HG03558 (cell line): Measurements from ENCODE around the gene PUSL1.

Experiments used
- ATAC-seq: cut with Tn5 transposase; IDR thresholded peaks from one replicate; pipeline ENCODE4 v1.9.1; 2021; ENCODE audit warnings: moderate number of reproducible peaks; ENCODE audit not compliant: unreplicated experiment; ENCODE audit errors: extremely low read depth

PUSL1 gene

DNA sequence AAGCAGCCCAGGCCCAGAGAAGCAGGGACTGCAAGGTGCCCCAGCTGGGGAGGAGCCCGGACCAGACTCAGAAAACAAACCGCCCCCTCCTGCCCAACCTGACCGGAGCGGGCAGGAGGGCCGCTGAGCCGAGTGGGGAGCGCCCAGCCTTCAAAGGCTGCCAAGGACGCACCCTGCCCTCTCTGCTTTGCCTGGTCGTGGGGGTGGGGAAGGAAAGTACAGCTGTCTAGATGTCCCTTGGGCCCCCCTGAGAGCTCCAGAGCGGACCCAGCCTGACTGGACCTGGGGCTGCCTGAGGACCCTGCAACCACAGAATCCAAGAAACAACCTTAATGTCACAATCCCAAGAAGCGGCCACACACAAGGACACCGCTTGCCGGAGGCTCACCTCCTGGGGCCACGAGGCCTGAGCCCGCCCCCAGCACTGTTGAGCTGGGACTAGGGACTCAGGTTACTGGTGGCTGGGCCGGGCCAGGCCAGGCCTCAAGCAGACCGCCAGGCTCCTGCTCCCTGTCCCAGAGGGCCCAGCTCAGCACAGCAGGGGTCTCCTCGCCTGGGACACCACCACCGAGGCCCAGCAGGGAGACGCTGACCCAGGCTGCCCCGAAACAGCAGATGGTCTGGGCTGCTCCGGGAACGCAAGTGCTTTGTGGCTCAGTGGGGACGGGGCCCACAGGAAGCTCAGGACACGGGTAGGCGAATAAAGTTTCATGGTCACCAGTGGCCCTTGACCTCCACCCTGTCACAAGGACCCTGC, 39.4 kb downstream of the PUSL1 start:
- no peak for ATAC-seq

DNA sequence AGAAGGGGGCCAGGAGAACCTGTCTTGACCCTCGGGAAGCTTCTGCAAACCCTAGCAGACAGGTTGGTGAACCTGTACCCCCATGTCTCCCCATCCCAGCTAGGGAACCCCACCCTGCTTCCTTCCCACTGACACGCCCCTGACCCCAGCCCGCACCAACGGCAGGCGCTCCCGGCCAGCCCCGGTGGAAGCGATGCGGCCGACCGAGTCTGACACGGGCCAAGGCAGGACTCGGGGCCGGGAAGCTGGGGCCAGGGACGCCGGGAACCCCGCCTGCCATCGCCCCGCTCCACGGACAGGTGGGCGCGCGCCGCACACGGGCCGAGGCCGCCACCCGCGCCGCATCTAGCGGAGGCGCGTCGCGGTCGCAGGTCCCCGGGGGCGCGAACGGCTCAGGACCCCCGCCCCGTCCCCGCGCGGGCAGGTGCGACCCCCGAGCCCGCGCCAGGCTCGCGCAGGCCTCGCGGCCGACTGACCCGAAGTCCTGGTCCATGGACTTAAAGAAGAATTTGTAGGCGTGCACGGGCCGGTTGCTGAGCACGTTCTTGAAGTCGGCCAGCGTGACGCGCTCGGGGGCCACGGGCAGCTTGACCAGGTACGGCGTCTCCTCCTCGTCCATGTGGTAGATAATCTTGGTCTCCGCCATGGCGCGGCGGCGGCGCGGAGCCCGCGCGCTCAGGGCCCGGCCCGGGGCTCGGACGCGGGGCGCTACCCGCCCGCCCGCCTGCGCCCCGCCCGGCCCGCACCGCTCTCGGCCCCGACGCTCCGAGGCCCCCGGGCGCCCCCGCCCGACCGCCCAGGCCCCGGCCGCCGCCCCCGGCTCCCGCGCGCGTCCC, 40.2 kb downstream of the PUSL1 start:
- ATAC-seq = no peak

DNA sequence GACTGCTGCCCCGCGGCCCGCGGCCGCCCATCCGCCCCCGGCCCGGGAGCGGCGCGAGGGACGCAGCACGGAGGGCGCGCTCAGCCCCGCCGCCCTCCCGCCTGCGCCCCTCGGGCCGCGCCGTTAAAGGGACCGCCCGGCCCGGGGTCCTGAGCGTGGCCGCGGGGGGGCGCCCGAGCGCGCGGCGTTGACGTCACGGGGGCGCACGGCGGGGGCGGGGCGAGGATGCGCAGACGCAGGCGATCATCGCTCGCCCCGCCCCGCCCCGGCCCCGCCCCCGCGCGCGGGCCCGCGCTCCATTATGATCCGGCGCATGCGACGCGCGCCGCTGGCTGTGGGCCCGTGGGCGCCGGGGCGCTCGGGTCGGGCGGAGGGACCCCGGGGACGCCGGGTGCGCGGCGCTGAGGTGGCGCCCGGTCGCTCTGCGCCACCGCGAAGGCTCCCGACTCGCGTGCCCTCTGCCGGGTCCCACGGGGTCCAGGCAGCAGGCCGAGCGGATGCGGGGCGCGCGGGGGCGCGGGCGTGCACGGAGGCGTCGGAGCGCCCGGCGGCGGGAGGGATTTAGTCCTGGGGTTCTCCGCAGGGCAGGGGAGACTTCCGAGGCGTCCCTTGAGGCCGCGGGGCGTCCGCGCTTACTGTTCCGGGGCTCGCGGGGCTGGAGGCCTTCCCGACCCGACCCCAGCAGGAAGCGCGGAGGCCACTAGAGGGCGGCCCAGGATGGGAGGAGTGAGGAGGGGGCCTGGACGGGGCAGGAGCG, 41.0 kb downstream of the PUSL1 start, which contains the start of gene DVL1:
Gene DVL1 (minus strand): TSS at position 163 of the 757 bp plus-strand sequence. CDS start 353 bp downstream, outside the sequence.
- no peak for ATAC-seq

DNA sequence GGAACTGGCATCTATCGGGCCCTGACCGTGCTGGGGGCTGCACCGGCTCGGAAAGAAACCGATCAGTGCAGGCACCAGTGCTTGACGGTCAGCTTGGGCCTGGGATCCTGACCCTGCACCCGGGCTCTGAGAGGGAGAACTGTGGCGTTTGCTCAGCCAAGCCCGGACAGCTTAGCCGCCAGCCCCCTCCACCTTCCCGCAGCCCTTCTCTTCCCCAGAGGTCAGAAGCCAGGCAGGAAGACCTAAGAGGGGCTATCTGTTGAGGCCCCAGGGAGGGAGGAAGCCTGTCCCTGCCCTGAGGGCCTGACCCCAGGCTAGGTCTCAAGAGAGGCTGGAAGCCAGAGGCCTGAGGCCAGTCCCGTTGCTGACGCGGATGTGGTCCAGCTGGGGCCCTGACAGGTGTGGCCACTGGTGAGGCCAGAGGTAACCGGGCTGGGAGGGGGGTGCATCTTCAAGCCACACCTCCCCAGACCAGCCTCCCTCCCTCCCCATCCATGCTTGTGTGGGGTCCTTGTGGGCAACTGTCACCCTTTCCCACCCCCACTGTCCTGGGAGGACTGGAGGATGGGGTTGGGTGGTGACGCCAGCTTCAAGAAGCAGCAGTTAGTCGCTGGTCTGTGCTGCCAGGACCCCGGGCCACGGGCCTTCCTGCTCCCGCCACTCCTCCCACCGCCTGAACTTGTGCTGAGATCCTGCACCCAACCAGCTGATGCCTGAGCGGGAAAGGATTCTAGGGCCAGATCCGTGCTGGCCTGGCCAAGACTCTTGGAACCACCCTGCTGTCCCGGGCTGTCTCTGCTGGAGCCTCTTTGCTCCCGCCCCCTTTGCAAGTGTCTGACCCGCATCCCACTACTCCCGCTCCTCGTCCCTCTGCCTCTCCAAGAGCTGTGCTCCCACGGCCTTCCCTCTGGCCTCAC, 43.4 kb downstream of the PUSL1 start:
- ATAC-seq = no peak

DNA sequence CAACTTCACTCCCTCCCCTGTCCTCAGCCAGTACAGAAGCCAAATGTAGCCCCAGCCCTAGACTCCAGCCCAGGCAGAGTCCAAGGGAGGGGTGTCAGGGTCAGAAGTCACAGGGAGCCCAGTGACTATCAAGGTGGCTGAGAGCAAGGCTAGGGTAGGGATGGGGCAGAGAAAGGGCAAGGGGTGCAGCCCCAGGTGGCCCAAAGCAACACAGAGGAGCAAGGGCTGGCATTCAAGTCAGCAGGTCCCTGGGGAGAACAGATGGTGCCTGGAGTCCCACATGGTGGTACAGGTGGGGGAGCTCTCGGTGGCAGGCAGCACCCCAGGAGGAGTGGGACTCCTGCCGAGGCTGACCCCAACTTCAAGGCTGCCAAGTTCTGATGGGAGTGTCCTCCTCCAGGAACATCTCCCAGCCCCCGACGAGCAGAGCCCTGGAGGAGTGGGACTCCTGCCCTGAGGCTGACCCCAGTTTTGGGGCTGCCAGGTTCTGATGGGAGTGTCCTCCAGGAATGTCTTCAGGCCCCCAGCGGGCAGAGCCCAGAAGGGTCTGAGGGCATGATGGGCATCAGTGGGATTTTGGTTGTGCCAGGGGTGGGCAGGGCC, 44.5 kb downstream of the PUSL1 start:
- no peak for ATAC-seq

DNA sequence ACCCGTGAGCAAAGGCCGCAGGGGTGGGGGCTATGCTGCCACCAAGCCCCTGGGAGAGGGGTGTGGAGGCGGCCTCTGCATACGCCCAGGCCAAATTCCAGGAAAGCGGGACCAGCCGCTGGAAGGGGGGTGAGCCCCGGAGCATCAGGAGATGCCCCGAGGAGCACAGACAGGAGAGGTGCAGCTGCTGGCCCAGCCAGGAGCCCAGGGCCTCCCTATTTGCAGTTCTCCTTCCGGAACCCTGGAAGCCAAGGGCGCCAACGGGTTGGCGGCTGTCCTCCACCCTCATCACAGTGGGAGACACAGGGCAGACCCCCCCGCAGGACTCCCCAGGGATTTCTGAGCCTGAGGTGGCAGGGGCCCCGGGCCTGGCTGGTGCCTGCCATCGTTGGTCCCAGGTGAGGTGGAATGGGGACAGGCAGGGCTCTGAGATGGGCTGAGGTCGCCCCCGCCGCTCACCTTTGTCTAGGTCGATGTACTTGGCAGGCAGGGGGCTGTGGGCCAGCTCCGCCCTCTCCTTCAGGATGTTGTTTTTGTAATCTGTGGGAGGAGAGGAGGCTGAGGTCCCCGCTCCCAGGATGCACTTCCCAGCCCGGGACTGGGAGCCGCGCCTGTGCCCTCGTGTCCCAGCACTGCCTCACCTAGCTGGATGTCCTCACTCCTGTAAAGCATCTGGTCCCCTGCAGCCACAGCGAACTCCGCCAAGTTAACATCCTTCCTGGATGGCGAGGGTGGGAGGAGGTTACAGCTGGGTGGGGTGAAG, 45.2 kb downstream of the PUSL1 start:
- ATAC-seq = no peak

DNA sequence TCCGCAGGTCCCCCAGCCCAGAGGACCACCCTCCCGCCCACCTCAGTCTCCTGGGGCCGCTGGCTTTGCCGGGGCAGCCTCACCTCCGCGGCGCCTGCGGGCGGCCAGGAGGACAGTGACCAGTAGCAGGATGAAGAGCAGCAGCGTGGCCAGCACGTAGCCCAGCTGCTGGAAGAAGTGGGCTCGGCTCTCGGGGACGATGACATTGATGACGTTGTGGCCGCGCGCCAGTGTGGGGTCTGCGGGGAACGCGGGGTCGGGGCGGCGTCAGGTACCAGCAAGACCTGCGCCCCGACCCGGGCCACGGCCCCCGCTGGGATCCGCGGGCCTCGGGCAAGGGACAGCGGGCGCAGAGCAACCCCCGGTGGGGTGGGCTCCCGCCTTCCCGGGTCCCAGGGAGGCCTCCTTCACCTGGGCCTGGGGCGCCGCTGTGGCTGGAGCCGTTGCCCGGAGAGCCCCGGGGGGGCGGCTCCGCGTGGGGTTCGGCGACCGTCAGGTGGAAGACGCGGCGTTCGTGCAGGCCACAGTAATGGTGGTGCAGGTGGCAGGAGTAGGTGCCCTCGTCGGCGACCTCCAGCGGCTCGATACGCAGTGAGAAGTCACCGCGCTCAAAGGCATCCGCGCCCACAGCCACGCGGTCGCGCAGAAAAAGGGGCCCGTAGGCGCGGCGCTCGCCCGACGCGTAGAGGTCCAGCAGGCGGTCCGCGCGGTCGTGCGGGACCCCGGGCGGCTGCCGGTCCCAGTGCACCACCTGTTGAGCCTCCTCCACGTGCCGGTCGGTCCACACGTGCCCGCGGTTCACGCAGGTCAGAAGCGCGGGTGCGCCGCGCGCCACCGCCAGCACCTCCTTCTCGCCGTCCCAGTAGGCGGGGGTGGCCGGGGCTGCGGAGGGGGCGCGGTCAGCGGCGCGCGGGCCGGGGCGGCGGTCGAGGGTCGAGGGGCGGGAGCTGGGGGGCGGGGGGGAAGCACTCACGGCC, 46.2 kb downstream of the PUSL1 start:
- no peak for ATAC-seq

DNA sequence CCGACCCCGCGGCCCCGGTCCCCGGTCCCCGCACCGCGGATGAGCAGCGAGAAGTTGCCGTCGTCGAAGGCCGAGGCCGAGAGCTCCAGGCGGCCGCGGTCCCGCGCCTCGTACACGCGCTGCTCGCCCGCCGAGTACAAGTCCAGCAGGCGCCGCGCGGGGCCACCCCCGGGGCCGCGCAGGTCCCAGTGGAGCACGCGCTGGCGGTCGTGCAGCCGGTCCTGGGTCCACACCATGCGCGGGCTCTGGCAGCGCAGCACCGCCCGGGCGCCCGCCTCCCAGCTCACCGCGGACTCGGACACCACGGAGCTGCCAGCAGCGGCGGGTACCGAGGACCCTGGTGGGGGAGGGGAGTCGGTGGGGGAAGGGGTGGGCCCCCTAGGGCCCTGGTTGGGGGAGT, 47.0 kb downstream of the PUSL1 start:
- no peak for ATAC-seq

DNA sequence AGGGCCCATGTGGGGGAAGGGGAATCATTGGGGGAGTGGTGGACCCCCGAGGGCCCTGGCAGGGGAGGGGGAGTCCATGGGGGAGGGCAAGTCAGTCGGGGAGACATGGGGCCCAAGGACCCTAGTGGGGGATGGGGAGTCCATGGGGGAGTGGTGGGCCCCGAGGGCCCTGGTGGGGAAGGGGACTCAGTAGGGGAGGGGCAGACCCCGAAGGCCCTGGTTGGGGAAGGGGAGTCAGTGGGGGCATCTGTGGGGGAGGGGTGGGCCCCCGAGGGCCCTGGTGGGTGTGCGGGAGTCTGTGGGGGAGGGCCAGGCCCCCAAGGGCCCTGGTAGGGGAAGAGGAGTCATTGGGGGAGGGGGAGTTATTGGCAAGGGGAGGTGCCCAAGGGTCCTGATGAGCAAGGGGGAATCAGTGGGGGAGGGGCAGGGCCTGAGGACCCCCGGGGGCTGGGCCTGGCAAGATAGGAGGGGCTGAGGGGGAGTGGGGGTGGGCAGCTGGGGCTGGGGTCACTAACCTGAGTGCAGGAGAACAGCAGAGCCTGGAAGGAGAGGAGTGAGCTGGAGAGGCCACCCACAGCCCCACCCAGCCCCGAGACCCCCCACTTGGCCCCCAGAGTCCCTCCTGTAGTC, 47.9 kb downstream of the PUSL1 start:
- no peak for ATAC-seq

DNA sequence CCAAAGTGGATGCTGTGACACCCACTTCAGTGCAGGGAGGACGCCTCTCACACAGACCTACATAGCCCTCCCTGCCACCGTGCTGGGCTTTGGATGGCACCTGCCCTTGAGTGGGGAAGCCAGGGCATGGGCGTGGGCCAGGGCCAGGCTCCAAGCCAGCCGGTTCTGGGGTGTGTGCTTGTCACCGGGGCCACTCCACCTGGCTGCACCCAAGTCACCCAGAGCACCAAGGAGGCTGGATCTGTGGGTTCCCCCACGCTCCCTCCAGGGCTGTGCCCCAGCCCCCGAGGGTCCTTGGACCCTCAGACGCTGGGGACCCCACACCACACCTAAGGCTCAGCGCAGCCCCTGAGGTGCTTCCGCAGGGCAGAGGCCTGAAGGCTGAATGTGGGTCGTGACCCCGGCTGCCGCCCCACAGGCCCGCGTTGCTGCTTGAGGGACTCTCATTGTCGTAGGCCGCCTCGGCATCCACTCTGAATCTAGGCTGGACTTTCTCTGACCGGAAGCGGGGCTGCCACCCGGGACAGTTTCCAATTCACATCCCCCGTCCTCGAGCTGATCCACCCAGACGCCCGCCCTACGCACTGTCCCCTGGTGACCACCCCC, 48.5 kb downstream of the PUSL1 start:
- no peak for ATAC-seq

DNA sequence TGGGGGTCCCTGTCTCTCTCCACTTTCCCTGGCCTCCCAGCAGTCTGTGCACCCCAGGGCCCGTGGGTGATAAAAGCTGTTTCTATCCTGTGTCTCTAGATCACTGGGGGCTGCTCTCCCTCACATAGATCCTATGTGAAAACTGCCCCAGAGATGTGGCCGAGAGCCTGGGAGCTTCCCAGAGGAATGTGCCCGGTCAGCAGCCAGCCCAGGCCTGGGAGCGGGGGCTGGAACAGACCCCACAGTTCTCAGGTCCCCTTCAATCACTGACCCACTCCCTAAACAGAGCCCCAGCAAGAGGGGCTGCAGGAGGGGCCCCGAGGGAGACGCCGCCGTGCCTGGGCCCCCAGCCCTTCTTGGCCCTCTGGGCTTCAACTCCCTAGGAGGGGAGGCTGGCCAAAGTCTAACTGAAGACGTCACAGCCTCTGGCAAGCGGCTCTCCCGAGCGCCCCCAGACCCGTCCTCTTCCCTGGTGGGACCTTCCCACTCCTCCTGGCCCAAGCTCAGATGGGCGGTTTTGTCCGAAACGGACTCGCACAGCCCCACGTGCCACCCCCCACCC, 49.6 kb downstream of the PUSL1 start:
- no peak for ATAC-seq

DNA sequence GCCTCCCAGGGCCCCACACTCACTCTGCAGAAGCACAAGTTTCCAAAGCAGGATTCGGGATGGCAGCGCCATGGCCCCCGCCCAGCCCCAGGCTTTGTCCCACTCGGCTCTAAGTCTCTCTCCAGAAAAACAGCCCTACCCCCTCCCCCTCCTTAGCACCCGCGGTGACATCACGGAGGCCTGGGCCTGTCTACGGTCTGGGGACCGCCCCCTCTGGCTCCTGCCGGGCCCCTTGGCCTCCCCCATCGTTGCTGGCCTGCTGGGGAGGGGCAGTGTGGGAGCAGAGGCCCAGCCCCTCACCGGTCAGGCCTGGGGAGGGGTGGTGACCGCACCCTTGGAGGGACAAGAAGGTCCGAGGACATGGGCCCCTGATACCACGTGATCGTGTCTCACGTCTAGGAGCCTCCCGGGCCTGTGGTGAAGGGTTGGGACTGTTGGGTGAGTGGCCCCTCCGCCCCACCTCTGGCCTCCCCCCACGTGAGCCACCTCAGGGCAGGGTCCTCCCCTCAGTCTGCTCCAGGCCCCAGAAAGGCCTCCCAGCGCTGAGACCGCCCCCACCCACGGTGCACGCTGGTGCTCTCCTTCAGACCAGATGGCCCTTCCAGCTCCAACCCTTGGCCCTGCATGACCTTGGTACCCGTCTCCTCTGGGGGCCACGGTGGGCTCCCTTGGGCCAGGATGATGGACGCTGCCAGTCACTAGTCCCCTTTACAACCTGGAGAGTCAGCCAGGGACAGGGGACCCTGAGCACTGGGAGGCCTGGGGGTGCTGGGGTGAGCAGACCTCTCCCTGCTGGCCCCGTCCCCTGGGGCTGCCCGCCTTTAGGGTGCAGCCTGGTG, 50.3 kb downstream of the PUSL1 start, which contains the start of gene MXRA8:
Gene MXRA8 (minus strand): TSS at position 123 of the 839 bp plus-strand sequence. CDS start 51 bp downstream, at position 72.
- no peak for ATAC-seq

DNA sequence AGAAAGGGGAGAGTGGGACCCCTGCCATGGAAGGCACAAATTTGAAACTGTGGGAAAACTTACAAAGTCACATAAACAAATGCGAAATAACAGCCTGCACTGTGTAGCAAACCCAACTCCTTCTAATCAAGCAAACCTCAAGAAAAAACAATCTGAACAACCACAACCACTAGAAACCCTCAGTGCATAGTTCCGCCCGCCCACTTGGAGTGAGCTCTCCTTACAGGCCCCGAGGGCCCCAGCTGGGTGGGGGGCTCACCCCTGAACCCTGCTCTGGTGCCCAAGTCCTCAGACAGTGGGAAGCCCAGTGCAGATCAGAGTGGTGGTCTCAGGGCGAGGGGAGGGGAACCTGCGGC, 50.9 kb downstream of the PUSL1 start:
- no peak for ATAC-seq

DNA sequence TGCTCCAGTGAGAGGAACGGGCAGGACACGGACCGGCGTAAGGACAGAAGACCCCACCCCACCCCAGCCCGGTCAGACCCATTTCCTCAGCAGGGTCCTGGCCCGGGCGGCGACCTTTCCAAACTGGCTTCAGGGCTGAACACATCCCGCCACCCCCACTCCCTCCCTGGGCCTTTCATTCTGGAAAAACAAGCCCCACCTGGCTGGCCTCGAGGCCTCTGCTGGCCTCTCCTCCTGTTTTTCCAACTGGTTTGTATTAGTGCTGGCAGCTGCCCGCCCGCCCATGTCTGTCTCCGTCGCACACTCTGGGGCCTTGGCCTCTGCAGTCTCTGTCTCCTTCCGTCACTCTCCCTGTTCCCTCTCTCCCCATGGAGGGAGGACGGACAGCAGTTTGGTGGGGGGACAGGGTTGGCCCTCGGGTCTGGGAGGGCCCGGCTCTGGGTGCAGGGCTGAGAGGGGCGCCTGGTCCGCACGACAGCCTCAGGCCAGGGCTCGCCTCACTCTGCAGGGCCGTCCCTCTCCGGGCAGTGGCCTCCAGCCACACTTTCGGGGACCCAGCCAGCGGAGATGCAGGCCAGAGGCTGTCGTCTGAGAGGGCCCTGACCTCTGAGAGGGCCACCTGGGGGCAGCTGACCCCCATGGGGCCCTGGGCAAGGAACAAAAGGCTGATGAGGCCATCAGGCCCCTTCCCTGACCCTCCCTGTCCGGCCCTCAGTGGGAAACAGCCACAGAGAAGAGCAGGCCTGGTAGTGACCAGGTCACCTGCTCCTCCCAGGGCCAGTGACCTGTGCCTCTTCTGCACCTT, 51.5 kb downstream of the PUSL1 start:
- ATAC-seq = no peak
